Calu3 (cell line): ENCODE data around the gene ARHGAP8. TPM values are rescaled to one million over a fixed set of nuclear protein-coding genes. Genes with fewer than 3 reads are reported as not detected.

ENCODE experiments used
- BruUV-seq: library from RNA; stranded (reverse); fragments of 400-500 nt; replicated peaks from 2 replicates; lab custom pipeline; 2021; lab: Mats Ljungman, UMichigan
- CTCF ChIA-PET: fragments of 300-600 bp; sonication (Branson Sonifier 250); formaldehyde crosslinking; loops from one replicate; lab custom pipeline; 2022; ENCODE audit warnings: antibody characterized with exemption; lab: Charles Lee
- DNase-seq: peaks from one replicate; pipeline ENCODE4 v3.0.0; 2022
- H3K27ac Mint-ChIP-seq: one replicate; pipeline ENCODE4 v1.8.0; 2022; ENCODE audit warnings: mixed read lengths; ENCODE audit not compliant: unreplicated experiment
- H3K27me3 Mint-ChIP-seq: one replicate; pipeline ENCODE4 v1.8.0; 2022; ENCODE audit warnings: mixed read lengths; ENCODE audit not compliant: unreplicated experiment
- H3K36me3 Mint-ChIP-seq: one replicate; pipeline ENCODE4 v1.8.0; 2022; ENCODE audit warnings: mild to moderate bottlenecking, moderate library complexity, mixed read lengths; ENCODE audit not compliant: insufficient read depth, unreplicated experiment
- H3K4me1 Mint-ChIP-seq: one replicate; pipeline ENCODE4 v1.8.0; 2022; ENCODE audit warnings: mild to moderate bottlenecking, low read depth, mixed read lengths; ENCODE audit not compliant: unreplicated experiment
- H3K4me3 Mint-ChIP-seq: one replicate; pipeline ENCODE4 v1.8.0; 2022; ENCODE audit warnings: mild to moderate bottlenecking, low read depth, moderate library complexity, mixed read lengths; ENCODE audit not compliant: unreplicated experiment
- H3K9me3 Mint-ChIP-seq: one replicate; pipeline ENCODE4 v1.8.0; 2022; ENCODE audit warnings: low read depth, mixed read lengths; ENCODE audit not compliant: unreplicated experiment
- CTCF ChIP-seq: fragments of 200-600 bp; IDR thresholded peaks from one replicate; pipeline ENCODE4 v1.8.0; 2022; ENCODE audit warnings: antibody characterized with exemption; ENCODE audit not compliant: unreplicated experiment
- intact Hi-C: fragments of 100-400 bp; cut with micrococcal nuclease; formaldehyde crosslinking; loops from one replicate; pipeline ENCODE4 v1.10.0; 2022; ENCODE audit not compliant: unreplicated experiment
- total RNA-seq: library from RNA; stranded (reverse); gene quantifications from 2 replicates; pipeline ENCODE4 v1.2.3, GENCODE V29; 2022

Gene ARHGAP8
- total RNA-seq, 1 experiment from 2014 or later = 127 TPM

- Mint-ChIP-seq H3K36me3 (peaks cover 17% of the 10 kb centered on the region), H3K4me1 (peaks cover 17% of the 10 kb centered on the region), H3K27ac (no peak overlapping the region), H3K4me3 (no peak overlapping the region), H3K27me3 (no peaks in the 10 kb centered on the region), H3K9me3 (no peaks in the 10 kb centered on the region)
- no peak for TF ChIP-seq CTCF
- intact Hi-C loops = no loop called here
- no peak for DNase-seq
- BruUV-seq = no TSS peak
- CTCF ChIA-PET = interaction anchor here (1.4 kb wide), 1 partner anchor 49 kb away, joined by 3 read pairs; no protein-coding TSS in a partner anchor
Observed at GRCh38 chr22:44734278-44734677, 18.1 kb upstream of the ARHGAP8 start.

- H3K4me1 Mint-ChIP-seq = peaks cover 21% of the 10 kb centered on the region
- no peak for TF ChIP-seq CTCF
- peaks cover 17% of the 10 kb centered on the region for H3K36me3 Mint-ChIP-seq
- no peaks in the 10 kb centered on the region for H3K27me3 Mint-ChIP-seq
- intact Hi-C loops = no loop called here
- CTCF ChIA-PET = interaction anchor here (1.4 kb wide), 1 partner anchor 49 kb away, joined by 3 read pairs; no protein-coding TSS in a partner anchor
- H3K9me3 Mint-ChIP-seq = no peaks in the 10 kb centered on the region
- no peak for DNase-seq
- no peak overlapping the region for H3K4me3 Mint-ChIP-seq
- H3K27ac Mint-ChIP-seq = no peak overlapping the region
- no TSS peak for BruUV-seq
Observed at GRCh38 chr22:44734801-44735517, 17.4 kb upstream of the ARHGAP8 start.

GRCh38 chr22:44735518-44736428, 16.6 kb upstream of the ARHGAP8 start:
- TF ChIP-seq CTCF = peak; percentile 99
- Mint-ChIP-seq H3K27ac (peak overlapping the region; percentile 13), H3K27me3 (no peaks in the 10 kb centered on the region), H3K36me3 (peaks cover 17% of the 10 kb centered on the region), H3K9me3 (no peaks in the 10 kb centered on the region), H3K4me3 (no peak overlapping the region), H3K4me1 (peaks cover 29% of the 10 kb centered on the region)
- intact Hi-C loops = loop anchor here (2.0 kb wide), 1 partner anchor 39 kb away; no protein-coding TSS in a partner anchor
- DNase-seq = peak; percentile 92
- CTCF ChIA-PET = interaction anchor here (1.4 kb wide), 1 partner anchor 48 kb away, joined by 3 read pairs; no protein-coding TSS in a partner anchor
- no TSS peak for BruUV-seq

- Mint-ChIP-seq H3K9me3 (no peaks in the 10 kb centered on the region), H3K36me3 (peaks cover 17% of the 10 kb centered on the region), H3K4me1 (peaks cover 31% of the 10 kb centered on the region), H3K4me3 (no peak overlapping the region), H3K27ac (no peak overlapping the region), H3K27me3 (no peaks in the 10 kb centered on the region)
- no TSS peak for BruUV-seq
- DNase-seq = no peak
- no peak for TF ChIP-seq CTCF
- CTCF ChIA-PET = no interaction called here
- intact Hi-C loops = loop anchor here (2.0 kb wide), 1 partner anchor 40 kb away; no protein-coding TSS in a partner anchor
Observed at GRCh38 chr22:44736581-44737405, 15.6 kb upstream of the ARHGAP8 start.
